Stimulated activated CD8-positive, alpha-beta memory T cell treated with anti-CD3 and anti-CD28 coated beads, Interleukin-2, amount 100 ng/mL, for 1 hour (primary cell): ENCODE measurements around the gene DPEP2NB.
"Not testable (repeated sequence)": the region's sequence is repeated elsewhere in the genome, so short reads cannot be mapped to it uniquely, and the experiment has no call there.

Experiments used
- DNase-seq, 2 donors: peaks; one replicate each; pipeline ENCODE4 v3.0.0-alpha.2; 2020; ENCODE audit warnings: low read depth in 2 of 2

Gene DPEP2NB

GRCh38 chr16:67982011-67982696, 33.6 kb downstream of the DPEP2NB start:
- DNase-seq = no peak

- no peak for DNase-seq
These were observed 35.6 kb downstream of the DPEP2NB start, which contains the start of gene DPEP3 for GRCh38 chr16:67979955-67980678. TSS of gene DPEP3 (minus strand) at chr16:67980499. CDS start at chr16:67980380, 119 bp downstream.

GRCh38 chr16:67977469-67978227, 38.1 kb downstream of the DPEP2NB start:
- DNase-seq = no peak

- no peak for DNase-seq
These were observed 38.7 kb downstream of the DPEP2NB start for GRCh38 chr16:67977005-67977404.

GRCh38 chr16:67976205-67976604, 39.5 kb downstream of the DPEP2NB start:
- DNase-seq = no peak

- no peak for DNase-seq
These were observed 40.2 kb downstream of the DPEP2NB start for GRCh38 chr16:67975321-67976105.

GRCh38 chr16:67972285-67972684, 43.4 kb downstream of the DPEP2NB start:
- DNase-seq = not testable (repeated sequence)

- DNase-seq = no peak
These were observed 44.6 kb downstream of the DPEP2NB start for GRCh38 chr16:67971111-67971510.

- no peak for DNase-seq
These were observed 46.3 kb downstream of the DPEP2NB start for GRCh38 chr16:67969254-67970039.

GRCh38 chr16:67968400-67969253, 47.1 kb downstream of the DPEP2NB start, which contains the start of gene SLC12A4:
TSS of gene SLC12A4 (minus strand) at chr16:67968637. CDS start at chr16:67968553, 84 bp downstream.
- peak; percentile 63 to 74 for DNase-seq

- DNase-seq = no peak
These were observed 47.7 kb downstream of the DPEP2NB start for GRCh38 chr16:67967958-67968399.

GRCh38 chr16:67967183-67967957, 48.3 kb downstream of the DPEP2NB start:
- DNase-seq = no peak

GRCh38 chr16:67966549-67967182, 49.0 kb downstream of the DPEP2NB start:
- DNase-seq = no peak

GRCh38 chr16:67965668-67966548, 49.8 kb downstream of the DPEP2NB start:
- DNase-seq = no peak

- DNase-seq = no peak
These were observed 51.1 kb downstream of the DPEP2NB start for GRCh38 chr16:67964477-67965131.

- no peak for DNase-seq
These were observed 51.9 kb downstream of the DPEP2NB start for GRCh38 chr16:67963662-67964321.
